GM21423 (cell line): ENCODE measurements around the gene RAB24.
A peak's percentile ranks its signal among the peaks of the same experiment; 100 is the strongest.
"Not testable (repeated sequence)": the region's sequence is repeated elsewhere in the genome, so short reads cannot be mapped to it uniquely, and the experiment has no call there.

Experiments used
- ATAC-seq: cut with Tn5 transposase; IDR thresholded peaks from one replicate; pipeline ENCODE4 v1.9.1; 2021; ENCODE audit warnings: mild to moderate bottlenecking, moderate library complexity; ENCODE audit not compliant: unreplicated experiment

Gene RAB24

DNA sequence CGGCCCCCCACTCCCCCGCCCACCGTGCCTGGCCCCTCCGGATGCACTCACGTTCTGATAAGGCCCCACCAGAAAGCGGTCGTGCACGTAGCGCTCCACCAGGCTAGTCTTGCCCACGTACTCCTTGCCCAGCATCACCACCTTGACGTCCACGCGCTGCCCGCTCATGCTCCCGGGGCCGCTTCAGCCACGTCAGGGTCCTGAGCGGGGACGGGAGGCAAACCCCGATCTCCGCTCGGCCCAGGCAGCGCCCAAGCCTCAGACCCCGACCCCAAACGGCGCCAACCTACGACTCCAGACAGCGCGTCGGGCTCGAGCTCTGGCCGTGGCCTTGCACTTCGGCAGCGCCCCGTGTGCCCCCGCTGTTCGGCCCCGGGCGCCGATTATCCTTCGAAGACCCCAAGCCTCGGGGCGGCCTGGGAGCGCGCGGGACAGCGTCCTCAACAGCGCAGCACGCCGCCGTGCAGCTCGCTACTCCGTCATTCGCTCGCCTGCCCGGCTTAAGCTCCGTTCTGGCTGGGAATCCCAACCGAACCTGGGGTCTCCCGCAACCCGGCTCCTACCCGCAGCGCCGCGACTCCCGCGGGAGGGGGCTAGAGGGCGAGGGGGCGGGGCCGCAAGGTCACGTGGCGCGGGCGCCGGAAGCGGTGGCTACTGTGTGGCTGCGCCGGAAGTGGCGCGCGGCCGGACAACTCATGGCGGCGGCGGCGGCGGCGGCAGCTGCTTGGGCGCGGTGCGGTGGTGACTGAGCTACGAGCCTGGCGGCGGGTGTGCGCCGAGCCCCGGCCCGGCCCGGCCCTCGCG, at the start of gene RAB24, which contains the start of gene PRELID1:
Gene RAB24 (minus strand): TSS at position 599 of the 804 bp plus-strand sequence. CDS start 431 bp downstream, at position 168.
Gene PRELID1 (plus strand): TSS at position 679 of the 804 bp plus-strand sequence. CDS start 187 bp downstream, outside the sequence.
- peak; percentile 51 for ATAC-seq

GRCh38 chr5:177353093-177353492, 49.6 kb upstream of the RAB24 start:
- no peak for ATAC-seq

GRCh38 chr5:177351392-177352329, 48.1 kb upstream of the RAB24 start, which contains the start of gene LMAN2:
LMAN2 (minus strand) TSS chr5:177351668; CDS start chr5:177351647, 21 bp downstream.
- peak; percentile 96 for ATAC-seq

DNA sequence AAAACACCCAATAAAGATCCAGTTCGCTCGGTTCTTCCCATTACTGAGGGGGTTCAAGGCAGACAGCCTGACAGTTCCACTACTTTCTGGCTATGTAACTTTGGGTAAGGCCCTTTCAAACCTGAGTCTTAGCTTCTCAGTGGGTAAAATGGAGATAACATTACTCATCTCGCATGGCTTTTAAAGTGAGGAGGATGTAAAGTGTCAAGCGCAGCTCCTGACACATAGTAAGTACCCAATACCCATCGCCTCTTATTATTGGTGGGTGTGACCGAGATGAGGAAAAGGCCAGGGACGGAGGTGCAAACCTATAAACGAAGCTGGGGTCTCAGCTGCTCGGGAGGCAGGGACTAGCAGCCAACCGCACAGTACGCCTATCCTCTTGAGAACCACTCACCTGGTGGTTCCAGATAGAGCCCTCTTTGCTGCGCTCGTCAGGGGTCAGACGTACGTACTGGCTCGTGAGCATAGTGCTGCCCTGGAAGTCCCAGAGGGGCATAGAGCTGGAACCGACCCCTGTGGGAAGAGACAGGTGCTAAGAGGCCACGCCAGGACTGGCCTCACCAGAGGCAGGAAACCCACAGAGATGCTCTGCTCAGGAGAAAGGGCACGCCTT, 47.4 kb upstream of the RAB24 start:
- ATAC-seq, result no peak

- no peak for ATAC-seq
Observed at GRCh38 chr5:177349762-177350161, 46.2 kb upstream of the RAB24 start.

DNA sequence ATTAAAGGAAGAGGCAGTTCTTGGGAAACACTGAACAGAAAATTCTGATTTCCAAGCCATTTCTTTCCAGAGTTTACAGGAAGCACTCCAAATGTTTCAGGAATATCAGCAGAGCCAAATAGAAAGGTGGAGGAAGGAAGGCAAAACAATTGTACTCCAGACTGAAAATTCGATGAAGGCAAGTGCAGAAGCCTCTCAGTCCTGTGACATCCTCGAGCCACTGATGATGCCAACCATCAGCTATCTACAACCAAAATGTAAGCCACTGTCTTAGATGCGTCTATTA, 45.8 kb upstream of the RAB24 start:
- no peak for ATAC-seq

DNA sequence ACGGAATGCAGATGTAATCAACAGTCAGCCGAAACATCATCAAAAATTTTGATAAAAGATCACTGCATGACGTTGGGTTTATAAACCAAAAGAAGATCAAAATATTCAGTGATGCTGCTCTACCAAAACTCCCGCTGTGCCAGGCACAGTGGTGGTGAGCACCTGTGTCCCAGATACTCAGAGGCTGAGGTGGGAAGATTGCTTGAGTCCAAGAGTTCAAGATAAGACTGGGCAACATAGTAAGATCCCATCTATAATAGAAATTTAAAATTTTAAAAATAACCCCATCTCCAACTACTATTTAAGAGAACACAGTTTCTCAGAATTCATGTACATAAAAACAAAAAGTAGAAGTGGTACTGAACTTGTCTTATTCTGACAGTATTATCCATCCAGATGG, 44.2 kb upstream of the RAB24 start:
- ATAC-seq, result no peak

- no peak for ATAC-seq
Observed at GRCh38 chr5:177346820-177347219, 43.3 kb upstream of the RAB24 start.

DNA sequence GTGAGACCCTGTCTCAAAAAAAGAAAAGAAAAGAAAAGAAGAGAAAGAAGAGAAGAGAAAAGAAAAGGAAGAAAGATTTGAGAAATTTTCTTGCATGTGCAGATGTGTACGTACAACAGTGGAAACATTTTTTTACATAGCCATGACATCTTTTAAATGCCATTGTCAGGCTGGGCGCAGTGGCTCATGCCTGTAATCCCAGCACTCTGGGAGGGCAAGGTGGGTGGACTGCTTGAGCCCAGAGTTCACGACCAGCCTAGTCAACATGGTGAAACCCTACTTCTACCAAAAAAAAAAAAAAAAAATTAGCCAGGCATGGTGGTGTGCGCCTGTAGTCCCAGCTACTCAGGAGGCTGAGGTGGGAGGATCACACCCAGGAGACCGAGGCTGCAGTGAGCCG, 41.4 kb upstream of the RAB24 start:
- ATAC-seq, result no peak

DNA sequence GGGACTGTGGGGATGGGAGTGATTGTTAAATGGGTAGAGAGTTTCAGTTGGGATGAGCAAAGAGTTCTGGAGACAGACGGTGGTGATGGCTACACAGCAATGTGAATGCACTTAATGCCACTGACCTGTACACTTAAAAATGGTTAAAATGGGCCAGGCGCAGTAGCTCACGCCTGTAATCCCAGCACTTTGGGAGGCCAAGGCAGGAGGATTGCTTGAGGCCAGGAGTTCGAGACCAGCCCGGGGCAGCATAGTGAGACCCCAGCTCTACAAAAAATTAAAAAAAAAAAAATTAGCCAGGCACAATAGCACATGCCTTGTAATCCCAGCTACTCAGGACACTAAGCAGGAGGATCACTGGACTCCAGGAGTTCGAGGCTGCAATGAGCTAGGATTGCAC, 40.3 kb upstream of the RAB24 start:
- no peak for ATAC-seq

GRCh38 chr5:177343000-177343399, 39.5 kb upstream of the RAB24 start:
- not testable (repeated sequence) for ATAC-seq

DNA sequence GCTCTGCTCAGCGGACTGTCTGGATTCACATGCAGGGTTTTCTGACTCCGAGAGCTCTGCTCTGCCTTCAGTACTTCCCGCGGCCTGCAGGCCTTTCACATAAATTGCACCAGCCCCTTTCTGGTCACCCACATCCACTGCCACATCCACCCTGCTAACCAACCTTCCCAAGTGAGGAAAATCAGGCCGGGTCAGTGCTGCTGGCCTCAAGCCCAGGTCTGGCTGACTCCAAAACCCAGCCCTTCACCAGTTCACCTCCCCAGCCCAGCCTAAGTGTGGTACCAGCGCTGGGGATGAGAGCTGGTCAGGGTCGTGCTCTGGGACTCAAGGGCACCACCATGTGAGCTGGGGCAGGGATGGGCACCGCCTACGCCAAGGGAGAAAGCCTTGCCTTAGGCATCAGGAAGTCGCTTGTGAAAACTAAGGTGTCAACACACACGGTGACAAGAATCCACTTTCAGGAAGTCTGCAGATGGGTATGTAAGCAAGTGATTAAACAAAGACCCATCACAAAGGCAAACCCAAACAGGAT, 35.7 kb upstream of the RAB24 start:
- no peak for ATAC-seq

GRCh38 chr5:177338251-177339106, 35.0 kb upstream of the RAB24 start:
- ATAC-seq, result no peak

GRCh38 chr5:177336603-177337494, 33.3 kb upstream of the RAB24 start:
- ATAC-seq, result no peak

DNA sequence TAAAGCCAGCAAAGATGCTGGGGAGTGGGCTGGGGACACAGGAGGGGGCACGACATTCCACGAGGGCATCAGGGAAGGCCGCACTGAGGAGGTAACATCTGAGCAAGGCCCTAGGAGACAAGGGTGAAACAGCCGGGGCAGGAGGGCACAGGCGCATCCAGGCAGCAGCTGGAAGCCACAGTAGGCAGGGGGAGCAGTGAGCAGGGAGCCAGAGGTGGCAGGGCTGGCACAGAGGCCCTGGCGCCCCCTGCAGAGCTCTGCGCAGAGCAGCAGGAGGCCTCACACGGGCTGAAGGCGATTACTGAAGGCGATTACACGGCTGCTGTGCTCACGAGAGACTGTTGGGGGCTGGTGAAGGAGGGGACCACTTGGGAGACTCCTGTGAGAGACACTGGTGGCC, 32.6 kb upstream of the RAB24 start:
- no peak for ATAC-seq

DNA sequence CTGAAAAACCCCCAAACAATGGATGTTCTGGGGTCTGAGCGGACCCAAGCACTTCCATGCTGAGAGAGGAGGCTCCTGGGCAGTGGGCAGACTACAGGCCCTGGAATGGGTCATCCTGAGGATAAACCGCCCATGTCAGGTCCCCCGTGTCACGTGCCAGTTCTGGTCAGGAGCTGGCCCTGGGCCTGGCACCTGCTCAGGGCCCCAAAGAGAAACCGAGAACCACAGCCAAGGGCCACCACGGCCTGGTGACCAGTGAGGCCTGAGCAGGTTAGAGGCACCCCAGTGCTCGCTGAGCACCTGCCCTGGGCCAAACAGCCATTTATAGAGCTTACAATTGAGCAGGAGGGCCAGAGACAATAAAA, 32.2 kb upstream of the RAB24 start:
- no peak for ATAC-seq

DNA sequence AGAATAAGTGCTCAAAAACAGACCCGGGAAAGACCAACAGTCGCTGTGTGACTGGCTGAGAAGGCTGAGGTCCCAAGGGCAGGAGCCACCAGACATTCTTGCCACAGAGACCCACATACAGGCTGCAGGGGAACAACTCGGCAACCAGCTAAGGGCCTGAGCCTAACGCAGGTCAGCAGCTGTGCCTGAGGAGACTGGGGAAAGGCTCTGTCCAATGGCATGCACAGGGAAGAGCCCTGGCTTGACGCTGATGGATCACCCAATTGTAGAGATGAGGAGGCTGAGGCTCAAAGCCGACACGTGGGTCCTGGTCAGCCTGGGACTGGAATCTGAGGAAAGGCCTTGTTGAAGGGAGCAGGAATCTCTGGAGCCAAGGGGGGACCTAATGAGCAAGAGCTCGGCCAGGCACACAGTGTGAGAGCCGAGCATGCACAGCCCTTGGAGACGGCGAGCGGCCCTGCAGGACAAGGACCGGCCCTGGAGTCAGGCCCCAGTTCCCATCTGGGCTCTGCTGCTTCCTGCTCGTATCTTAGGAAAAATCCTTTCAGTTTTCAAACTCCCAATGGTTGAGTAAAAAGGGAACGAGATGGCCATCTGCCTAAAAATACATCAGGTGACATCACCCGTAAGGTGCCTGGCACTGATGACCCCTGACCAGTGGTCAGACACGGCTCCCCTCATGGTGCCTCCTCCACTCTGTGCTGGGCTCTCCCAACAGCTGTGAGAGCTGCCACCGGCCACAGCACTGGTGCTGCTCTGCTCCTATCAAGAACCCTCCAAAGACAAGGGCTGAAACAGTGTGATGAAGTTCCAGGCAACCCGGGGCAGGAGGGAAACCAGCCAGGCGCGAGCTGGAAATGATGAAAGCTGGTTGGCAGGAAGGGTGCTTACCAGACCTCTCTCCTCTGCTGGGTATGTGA, 31.5 kb upstream of the RAB24 start:
- ATAC-seq, result no peak

GRCh38 chr5:177334155-177334551, 30.6 kb upstream of the RAB24 start:
- ATAC-seq, result no peak
